Prostate gland (tissue), 2 donors: ENCODE results near the gene ANXA6.

Source experiments
- POLR2A ChIP-seq: fragments of 450-650 bp; IDR thresholded peaks from one replicate; pipeline ENCODE4 v1.6.1; 2016; ENCODE audit warnings: antibody characterized with exemption, mild to moderate bottlenecking
- TF ChIP-seq, protein P1 (sequence below), 4 experiments: fragments of 200-600 bp in 2 of 4; fragments of 450-650 bp in 2 of 4; sonication (generic) in 2 of 4; IDR thresholded peaks; 1 replicate in 3 of 4; 2 replicates in 1 of 4; pipeline ENCODE4 v1.5.1; 2016 to 2019; ENCODE audit warnings: antibody characterized with exemption in 4 of 4, mild to moderate bottlenecking in 2 of 4, moderate library complexity in 2 of 4

DNA sequence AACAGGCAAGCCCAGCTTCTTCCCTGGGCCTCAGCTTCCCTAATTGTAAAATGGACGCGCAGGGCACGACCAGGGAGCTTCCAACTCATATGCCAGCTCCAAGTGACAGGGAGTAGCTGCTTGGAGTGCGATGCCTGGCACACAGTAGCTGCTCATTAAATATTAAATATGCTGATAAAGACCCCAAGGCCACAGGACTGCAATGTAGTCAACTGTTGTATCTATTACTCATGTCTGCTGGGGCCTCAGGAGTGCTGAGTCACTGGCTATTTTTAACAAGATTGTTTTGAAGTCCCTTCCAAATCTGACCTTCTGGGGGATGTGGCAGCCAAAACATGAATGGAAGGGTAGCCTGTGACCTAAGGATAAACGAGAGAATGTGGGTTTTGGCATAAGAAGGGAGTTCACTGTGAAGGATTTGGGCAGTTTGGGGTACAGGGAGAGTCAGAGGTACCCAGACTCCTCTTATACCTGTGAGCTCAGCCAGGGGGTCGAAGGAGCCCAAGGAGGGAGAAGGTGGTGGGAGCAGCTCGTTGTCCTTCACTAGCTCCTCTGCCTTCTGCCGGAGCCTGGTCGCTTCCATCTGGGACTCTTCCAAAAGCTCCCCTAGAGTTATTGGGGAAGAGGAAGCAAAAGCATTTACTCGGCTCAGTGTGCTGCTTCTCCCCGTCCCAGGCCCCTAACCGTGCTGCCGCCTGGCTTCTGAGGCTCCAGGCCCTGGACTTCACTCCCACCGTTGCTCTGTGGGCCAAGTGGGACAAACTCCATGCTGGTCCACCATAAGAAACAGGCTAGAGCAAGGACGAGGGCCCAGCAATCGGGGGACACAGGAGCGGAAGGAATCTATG lies 94.2 kb downstream of the ANXA6 start:
- no peak for TF ChIP-seq POLR2A
- TF ChIP-seq, protein P1, sequence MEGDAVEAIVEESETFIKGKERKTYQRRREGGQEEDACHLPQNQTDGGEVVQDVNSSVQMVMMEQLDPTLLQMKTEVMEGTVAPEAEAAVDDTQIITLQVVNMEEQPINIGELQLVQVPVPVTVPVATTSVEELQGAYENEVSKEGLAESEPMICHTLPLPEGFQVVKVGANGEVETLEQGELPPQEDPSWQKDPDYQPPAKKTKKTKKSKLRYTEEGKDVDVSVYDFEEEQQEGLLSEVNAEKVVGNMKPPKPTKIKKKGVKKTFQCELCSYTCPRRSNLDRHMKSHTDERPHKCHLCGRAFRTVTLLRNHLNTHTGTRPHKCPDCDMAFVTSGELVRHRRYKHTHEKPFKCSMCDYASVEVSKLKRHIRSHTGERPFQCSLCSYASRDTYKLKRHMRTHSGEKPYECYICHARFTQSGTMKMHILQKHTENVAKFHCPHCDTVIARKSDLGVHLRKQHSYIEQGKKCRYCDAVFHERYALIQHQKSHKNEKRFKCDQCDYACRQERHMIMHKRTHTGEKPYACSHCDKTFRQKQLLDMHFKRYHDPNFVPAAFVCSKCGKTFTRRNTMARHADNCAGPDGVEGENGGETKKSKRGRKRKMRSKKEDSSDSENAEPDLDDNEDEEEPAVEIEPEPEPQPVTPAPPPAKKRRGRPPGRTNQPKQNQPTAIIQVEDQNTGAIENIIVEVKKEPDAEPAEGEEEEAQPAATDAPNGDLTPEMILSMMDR (IDR thresholded peaks at IDR 0.05): no peak
